Measurements from ENCODE around the gene PLXNB2. TPM values are rescaled to one million over a fixed set of nuclear protein-coding genes. Genes with fewer than 3 reads are reported as not detected.

Gene PLXNB2
- total RNA-seq, 4 donors from 2014 or later: 115 to 218 (median 154) TPM

DNA sequence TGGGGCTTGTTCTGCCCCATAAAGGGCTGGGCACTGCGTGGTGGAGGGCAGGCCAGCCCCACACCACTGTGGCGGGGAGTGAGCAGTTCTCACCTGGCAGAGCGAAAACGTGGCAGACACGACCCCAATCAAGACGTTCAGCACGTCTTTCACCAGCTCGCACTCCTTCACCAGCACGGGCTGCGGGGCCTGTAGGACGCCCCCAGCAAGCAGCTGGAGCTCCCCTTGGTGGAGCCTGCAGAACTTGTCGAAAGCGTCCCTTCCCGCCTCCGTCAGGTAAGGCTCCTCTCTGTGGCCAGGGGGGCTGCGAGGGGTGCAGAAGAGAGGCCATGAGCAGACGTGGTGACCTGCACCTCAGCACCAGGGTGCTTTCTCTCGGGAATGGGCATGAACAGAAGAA is 74.2 kb downstream of the PLXNB2 start:
- no peak overlapping the region for H3K4me3 ChIP-seq
- no peak overlapping the region for H3K27ac ChIP-seq (replicated peaks in 1 of 4)
- H3K36me3 ChIP-seq: peaks cover 29 to 75% (median 56%) of the 10 kb centered on the region in 4 donors
- no peaks in the 10 kb centered on the region for H3K27me3 ChIP-seq
- 94% methylated on average over 13 of the region's 18 CpGs for WGBS
- H3K4me1 ChIP-seq: no peaks in the 10 kb centered on the region
- intact Hi-C loops (cut with DNase I): no loop called here
- no peak for DNase-seq (ENCODE audit: extremely low spot score)
- TF ChIP-seq POLR2AphosphoS5 (IDR thresholded peaks at IDR 0.05) (no peak), POLR2A (IDR thresholded peaks at IDR 0.05; ENCODE audit: low read depth) (no peak), EP300 (IDR thresholded peaks at IDR 0.05) (no peak)
- TF ChIP-seq, protein P1, sequence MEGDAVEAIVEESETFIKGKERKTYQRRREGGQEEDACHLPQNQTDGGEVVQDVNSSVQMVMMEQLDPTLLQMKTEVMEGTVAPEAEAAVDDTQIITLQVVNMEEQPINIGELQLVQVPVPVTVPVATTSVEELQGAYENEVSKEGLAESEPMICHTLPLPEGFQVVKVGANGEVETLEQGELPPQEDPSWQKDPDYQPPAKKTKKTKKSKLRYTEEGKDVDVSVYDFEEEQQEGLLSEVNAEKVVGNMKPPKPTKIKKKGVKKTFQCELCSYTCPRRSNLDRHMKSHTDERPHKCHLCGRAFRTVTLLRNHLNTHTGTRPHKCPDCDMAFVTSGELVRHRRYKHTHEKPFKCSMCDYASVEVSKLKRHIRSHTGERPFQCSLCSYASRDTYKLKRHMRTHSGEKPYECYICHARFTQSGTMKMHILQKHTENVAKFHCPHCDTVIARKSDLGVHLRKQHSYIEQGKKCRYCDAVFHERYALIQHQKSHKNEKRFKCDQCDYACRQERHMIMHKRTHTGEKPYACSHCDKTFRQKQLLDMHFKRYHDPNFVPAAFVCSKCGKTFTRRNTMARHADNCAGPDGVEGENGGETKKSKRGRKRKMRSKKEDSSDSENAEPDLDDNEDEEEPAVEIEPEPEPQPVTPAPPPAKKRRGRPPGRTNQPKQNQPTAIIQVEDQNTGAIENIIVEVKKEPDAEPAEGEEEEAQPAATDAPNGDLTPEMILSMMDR (IDR thresholded peaks at IDR 0.05): no peak
- H3K9me3 ChIP-seq: no peaks in the 10 kb centered on the region

DNA sequence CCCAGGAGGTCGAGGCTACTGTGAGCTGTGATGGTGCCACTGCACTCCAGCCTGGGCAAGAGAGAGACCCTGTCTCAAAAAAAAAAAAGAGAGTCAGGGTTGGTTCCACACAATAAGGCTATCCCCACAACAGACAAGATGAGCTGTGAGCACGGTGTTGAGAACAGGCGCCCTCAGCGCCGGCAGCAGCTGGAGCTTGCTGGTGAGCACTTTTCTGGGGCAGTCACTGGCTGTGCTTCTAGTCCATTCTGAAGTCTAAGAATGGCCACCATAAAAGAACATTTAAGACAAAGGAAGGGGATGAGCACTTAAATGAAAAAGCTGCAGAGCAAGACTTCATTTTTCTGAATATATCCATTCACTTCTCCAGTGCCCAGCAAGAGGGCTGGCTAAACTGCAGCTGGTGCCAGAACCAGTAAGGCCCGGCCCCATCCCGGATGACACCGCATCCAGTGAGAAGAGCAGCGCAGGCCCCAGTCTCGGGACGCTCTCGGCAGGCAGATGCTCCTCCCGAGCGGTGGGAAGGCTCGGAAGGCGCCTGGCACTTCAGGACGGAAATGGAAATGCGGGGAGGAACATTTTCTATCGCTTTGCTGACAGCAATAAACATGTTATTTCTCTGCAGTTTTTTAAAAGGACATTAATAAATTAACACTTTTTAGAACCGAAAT is 74.8 kb downstream of the PLXNB2 start:
- TF ChIP-seq POLR2AphosphoS5 (IDR thresholded peaks at IDR 0.05) (no peak), EP300 (IDR thresholded peaks at IDR 0.05) (no peak), POLR2A (IDR thresholded peaks at IDR 0.05; ENCODE audit: low read depth) (no peak)
- TF ChIP-seq, protein P1 (IDR thresholded peaks at IDR 0.05): no peak
- H3K4me3 ChIP-seq: no peak overlapping the region

GRCh38 chr22:50229370-50229769 is 78.1 kb downstream of the PLXNB2 start:
- Histone ChIP-seq H3K27ac (replicated peaks in 1 of 4) (no peak overlapping the region), H3K9me3 (no peaks in the 10 kb centered on the region), H3K27me3 (no peaks in the 10 kb centered on the region), H3K4me3 (no peak overlapping the region), H3K4me1 (no peaks in the 10 kb centered on the region), H3K36me3 (peaks cover 35 to 89% (median 78%) of the 10 kb centered on the region in 4 donors)
- WGBS: 93% methylated on average over 16 of the region's 16 CpGs
- TF ChIP-seq POLR2AphosphoS5 (IDR thresholded peaks at IDR 0.05) (no peak), POLR2A (IDR thresholded peaks at IDR 0.05; ENCODE audit: low read depth) (no peak), EP300 (IDR thresholded peaks at IDR 0.05) (no peak)
- TF ChIP-seq, protein P1 (IDR thresholded peaks at IDR 0.05): no peak
- no peak for DNase-seq (ENCODE audit: extremely low spot score)
- intact Hi-C loops (cut with DNase I): no loop called here

More for the DNA sequence above, 74.8 kb downstream of the PLXNB2 start:
- H3K27ac ChIP-seq (replicated peaks in 1 of 4): no peak overlapping the region
- no peaks in the 10 kb centered on the region for H3K27me3 ChIP-seq
- peaks cover 24 to 75% (median 59%) of the 10 kb centered on the region in 4 donors for H3K36me3 ChIP-seq
- intact Hi-C loops (cut with DNase I): no loop called here
- H3K4me1 ChIP-seq: no peaks in the 10 kb centered on the region
- no peaks in the 10 kb centered on the region for H3K9me3 ChIP-seq
- no peak for DNase-seq (ENCODE audit: extremely low spot score)
- 91% methylated on average over 20 of the region's 20 CpGs for WGBS

DNA sequence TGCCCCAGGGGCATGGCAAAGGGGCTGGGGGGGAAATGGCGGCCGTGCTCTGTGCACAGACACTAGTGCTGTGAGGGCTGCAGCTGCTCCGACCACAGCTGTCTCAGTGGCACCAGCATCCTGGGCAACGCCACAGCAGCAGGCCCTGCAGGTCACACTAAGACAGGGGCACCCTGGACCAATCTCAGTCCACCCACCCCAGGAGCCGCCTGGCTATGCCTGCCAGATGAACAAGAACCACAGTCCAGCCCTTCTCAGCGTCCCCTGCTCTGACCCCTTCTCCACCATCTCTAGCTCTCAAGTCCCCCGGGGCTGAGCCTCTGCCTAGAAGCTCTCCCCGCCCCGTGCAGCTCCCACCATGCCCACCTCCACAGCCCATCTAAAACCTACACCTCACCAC is 79.1 kb downstream of the PLXNB2 start:
- TF ChIP-seq EP300 (IDR thresholded peaks at IDR 0.05) (no peak), POLR2A (IDR thresholded peaks at IDR 0.05; ENCODE audit: low read depth) (no peak), POLR2AphosphoS5 (IDR thresholded peaks at IDR 0.05) (no peak)
- TF ChIP-seq, protein P1 (IDR thresholded peaks at IDR 0.05): no peak
- 90% methylated on average over 6 of the region's 9 CpGs for WGBS
- Histone ChIP-seq H3K4me3 (no peak overlapping the region), H3K9me3 (no peaks in the 10 kb centered on the region), H3K27me3 (no peaks in the 10 kb centered on the region), H3K4me1 (no peaks in the 10 kb centered on the region), H3K36me3 (peaks cover 43 to 94% (median 85%) of the 10 kb centered on the region in 4 donors), H3K27ac (replicated peaks in 1 of 4) (no peak overlapping the region)
- intact Hi-C loops (cut with DNase I): no loop called here
- DNase-seq (ENCODE audit: extremely low spot score): no peak
